NCI-H1694 treated with DMSO at 0.1 percent for 48 hours (cell line): Measurements from ENCODE around the gene KRTAP17-1.
"Not testable (repeated sequence)": the region's sequence is repeated elsewhere in the genome, so short reads cannot be mapped to it uniquely, and the experiment has no call there.

Experiments
- DNase-seq: peaks from one replicate; lab custom pipeline; 2025; lab: John Stamatoyannopoulos, UW

KRTAP17-1 gene

GRCh38 chr17:41315204-41315794 lies at the start of gene KRTAP17-1:
KRTAP17-1 (minus strand) TSS chr17:41315710; CDS start chr17:41315650, 60 bp downstream.
- DNase-seq = no peak

- no peak for DNase-seq
Measured at GRCh38 chr17:41363881-41364280, 48.4 kb upstream of the KRTAP17-1 start.

- DNase-seq = no peak
Measured at GRCh38 chr17:41360296-41360995, 44.9 kb upstream of the KRTAP17-1 start.

GRCh38 chr17:41354536-41354935 lies 39.0 kb upstream of the KRTAP17-1 start:
- DNase-seq = no peak

- no peak for DNase-seq
Measured at GRCh38 chr17:41352597-41353366, 37.3 kb upstream of the KRTAP17-1 start.

- DNase-seq = no peak
Measured at GRCh38 chr17:41351177-41351576, 35.7 kb upstream of the KRTAP17-1 start.

GRCh38 chr17:41350381-41350878 lies 34.9 kb upstream of the KRTAP17-1 start, which contains the start of gene KRT33A:
KRT33A (minus strand) TSS chr17:41350828; CDS start chr17:41350767, 61 bp downstream.
- not testable (repeated sequence) for DNase-seq

- DNase-seq = no peak
Measured at GRCh38 chr17:41347869-41348760, 32.6 kb upstream of the KRTAP17-1 start.

- not testable (repeated sequence) for DNase-seq
Measured at GRCh38 chr17:41346421-41346820, 30.9 kb upstream of the KRTAP17-1 start.

GRCh38 chr17:41345992-41346391 lies 30.5 kb upstream of the KRTAP17-1 start:
- no peak for DNase-seq

GRCh38 chr17:41343029-41343428 lies 27.5 kb upstream of the KRTAP17-1 start:
- no peak for DNase-seq

GRCh38 chr17:41340934-41341861 lies 25.7 kb upstream of the KRTAP17-1 start:
- DNase-seq = no peak

GRCh38 chr17:41340494-41340893 lies 25.0 kb upstream of the KRTAP17-1 start:
- no peak for DNase-seq

GRCh38 chr17:41339571-41340172 lies 24.2 kb upstream of the KRTAP17-1 start:
- DNase-seq = no peak

GRCh38 chr17:41338961-41339485 lies 23.5 kb upstream of the KRTAP17-1 start:
- DNase-seq = no peak

GRCh38 chr17:41335747-41336146 lies 20.2 kb upstream of the KRTAP17-1 start:
- no peak for DNase-seq

- no peak for DNase-seq
Measured at GRCh38 chr17:41334385-41335305, 19.1 kb upstream of the KRTAP17-1 start.

- DNase-seq = no peak
Measured at GRCh38 chr17:41333836-41334235, 18.3 kb upstream of the KRTAP17-1 start.

- no peak for DNase-seq
Measured at GRCh38 chr17:41333098-41333497, 17.6 kb upstream of the KRTAP17-1 start.
